ENCODE results near the gene ABCC8.

The ABCC8 gene

DNA sequence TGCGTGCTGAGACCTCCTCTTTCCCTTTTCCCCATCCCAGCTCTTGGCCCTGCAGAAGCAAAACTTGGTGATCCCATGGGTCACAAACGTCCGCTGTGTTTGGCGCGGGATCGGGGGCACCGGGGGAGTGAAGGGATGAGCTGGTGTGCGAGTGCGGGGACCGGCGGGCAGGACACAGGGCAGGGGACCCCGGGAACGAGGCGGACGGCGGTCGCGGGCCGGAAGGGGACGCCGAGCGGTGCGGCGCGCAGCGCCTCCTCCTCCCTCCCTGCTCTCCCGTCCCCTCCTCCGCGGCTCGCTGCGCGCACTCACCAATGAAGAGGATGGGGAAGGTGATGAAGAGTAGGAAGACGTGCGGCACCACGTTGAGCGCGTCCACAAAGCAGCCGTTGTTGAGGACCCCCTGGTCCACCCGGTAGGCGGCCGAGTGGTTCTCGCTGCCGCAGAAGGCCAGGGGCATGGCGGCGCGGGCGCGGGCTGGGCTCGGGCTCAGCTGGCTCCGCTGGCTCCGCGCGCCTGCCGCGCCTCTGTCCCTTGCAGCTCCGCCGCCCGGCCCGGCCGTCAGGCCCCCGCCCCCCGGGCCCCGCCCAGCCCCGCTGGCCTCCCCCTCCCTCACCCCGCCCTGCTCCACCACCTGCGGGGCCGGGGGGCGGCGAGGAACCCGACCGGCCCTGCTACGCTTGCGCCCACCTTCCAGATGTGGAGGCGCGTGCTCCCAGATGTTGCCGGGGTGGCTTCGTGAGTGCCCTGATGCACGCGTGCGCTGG is at the start of gene ABCC8:
ABCC8 (minus strand) TSS at position 529 of the 767 bp plus-strand sequence; CDS start at position 460, 69 bp downstream.
- DNase-seq = no peak

- DNase-seq = no peak
These were observed 49.7 kb upstream of the ABCC8 start for GRCh38 chr11:17526326-17526725.

DNA sequence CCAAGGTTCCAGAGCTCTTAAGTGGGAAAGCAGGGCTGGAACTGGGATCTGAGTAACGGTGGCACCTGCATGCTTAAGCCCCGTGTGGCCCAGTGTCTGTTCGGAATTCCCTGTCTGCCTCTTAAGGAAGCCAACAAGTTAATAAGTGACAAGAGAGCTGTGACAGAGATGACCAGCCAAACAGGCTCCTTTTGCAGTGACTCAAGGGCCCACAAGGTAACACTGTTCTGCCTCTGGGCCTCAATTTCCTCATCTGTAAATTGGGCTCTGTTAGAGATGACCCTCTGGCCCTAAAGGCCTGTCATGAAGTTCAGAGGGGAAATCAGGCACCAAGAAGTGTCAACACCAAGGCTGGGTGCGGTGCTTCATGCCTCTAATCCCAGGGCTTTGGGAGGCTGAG is 48.9 kb upstream of the ABCC8 start:
- no peak for DNase-seq

DNA sequence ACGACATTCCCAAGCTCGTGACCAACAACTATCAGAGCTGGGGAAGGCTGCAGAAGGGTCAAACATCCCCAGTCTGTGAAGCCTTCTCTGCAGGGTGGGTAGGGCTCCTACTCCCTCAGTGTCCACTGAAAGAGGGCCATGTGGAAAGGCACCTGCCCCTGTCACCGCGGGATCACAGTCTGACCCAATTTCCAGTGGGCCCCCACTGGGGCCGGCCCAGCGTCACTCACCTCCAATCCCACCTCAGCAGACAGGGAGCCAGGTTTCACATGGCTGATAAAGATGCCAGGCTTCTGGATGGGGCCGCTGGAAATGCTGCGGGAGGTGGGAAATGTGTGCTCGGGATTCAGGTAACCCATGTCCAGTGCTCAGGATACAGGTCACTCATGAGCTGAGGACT is 47.6 kb upstream of the ABCC8 start:
- no peak for DNase-seq

DNA sequence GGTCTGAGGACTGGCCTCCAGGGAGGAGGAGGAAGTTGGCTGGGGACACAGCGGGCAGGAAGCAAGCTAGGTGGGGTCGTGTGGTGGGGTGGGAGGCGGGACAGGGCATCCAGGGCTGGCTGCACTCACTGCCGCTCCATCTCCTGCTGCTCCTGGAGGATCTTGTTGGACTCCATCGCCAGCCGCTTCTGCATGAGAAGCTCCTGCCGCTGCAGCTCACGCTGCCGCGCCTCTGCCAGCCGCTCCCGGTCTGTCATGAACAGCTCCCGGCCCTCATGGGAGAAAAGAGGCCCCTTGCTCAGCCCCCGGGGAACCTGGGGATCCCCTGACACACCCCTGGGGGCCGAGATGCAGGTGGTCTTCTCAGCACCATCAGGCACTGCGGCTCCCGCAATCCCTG is 46.0 kb upstream of the ABCC8 start:
- DNase-seq = no peak

DNA sequence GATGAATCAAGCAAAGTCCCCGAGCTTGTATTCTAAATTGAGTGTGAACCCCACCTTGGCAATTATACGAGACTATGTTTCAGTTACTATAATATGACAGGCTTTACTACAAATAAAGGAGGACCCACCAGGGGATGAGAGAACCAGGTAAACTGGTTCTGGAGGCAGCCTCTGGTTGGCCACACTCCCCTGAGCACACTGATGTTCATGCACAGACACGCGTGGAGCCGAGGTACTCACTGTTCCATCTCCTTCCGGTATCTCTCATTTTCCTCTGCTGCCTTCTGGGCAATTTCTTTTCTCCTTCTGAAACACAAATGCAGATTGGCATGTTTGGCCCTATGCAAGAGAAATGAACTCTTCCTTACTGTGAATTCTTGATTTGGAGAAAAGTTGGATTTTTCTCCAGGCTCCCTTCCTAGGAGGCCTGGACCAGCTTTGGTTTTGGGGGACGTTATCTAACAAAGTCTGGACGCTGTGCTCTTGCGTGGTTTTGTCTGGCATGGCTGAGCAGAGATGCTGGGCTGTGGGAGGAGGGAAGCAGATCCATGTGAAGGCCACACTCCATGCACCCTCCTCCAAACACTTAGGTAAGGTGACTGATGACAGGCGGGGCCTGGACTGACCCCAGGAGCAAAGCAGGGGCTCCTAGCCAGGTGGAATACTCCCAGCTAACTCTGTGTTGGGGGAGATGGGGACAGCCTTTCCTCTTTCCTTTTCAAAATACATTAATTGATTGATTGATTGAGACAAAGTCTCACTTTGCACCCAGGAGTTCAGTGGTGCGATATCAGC is 44.7 kb upstream of the ABCC8 start:
- DNase-seq = no peak

DNA sequence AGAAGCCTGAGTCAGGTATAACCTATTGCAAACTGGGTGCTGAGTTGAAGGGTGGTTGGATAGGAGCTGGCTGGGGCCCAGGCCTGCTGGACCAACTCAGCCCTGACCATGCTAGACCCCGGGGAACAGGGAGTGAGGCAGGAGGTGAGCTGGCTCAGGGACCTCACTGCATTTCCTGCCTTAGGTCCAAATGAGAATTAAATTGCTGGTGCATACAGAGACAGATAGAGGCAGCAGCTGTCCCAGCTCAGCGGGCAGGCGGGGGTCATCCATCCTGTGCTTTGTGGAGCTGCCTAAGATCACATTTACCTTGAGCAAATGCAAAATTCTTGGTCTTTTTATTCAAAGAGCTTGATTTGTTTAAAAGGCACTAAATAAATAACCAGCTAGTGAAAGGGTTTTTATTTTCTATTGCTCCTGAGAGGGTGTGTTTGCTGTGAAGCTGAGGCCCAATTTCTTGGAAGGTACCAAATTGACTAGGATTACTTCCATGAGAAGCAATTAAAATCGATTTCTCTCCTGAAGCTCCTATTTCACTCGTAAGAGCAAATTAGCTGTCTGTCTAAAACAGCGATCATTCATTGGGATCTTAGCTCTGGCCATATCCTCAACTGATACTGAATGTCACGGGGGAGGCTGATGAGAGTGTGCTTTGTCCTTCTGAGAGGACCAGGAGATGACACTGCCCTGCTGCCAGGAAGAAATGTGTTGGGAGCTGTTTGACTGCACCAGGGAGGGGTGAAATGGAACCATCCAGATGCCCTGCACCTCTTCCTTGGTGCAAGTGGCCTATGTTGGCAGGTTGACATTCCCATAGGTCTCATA is 42.6 kb upstream of the ABCC8 start:
- no peak for DNase-seq

GRCh38 chr11:17518366-17518765 is 41.7 kb upstream of the ABCC8 start:
- DNase-seq = no peak

- DNase-seq = no peak
These were observed 40.5 kb upstream of the ABCC8 start for GRCh38 chr11:17517186-17517585.

DNA sequence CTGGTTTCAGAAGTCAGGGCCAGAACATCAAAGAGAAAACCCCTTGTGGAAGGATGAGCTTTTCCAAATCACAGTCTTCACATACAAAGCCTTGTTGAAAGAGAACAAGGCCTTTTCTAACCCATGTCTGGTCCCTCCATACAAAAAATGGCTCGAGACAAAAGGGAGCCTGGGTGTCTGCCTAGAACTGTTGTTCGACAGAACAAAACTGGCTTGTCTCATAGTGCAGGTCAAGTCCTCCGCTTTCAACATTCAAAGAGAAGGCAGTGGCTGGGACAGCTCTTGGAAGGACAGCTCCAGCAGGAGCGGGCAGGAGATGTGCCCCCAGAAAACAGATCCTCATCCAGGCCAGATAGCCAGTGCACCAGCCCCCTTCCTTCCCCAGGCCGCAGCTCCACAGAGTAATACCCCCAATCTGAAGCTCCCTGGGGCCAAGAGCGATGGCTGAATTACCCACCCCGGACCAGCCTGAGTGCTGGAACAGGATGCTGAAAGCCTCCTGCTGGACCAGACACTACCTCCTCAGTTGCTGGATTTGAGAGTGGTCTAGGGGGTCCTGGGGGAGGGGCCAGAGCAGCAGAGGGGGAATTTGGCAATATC is 40.0 kb upstream of the ABCC8 start:
- no peak for DNase-seq

GRCh38 chr11:17515443-17516176 is 39.0 kb upstream of the ABCC8 start:
- DNase-seq = no peak

DNA sequence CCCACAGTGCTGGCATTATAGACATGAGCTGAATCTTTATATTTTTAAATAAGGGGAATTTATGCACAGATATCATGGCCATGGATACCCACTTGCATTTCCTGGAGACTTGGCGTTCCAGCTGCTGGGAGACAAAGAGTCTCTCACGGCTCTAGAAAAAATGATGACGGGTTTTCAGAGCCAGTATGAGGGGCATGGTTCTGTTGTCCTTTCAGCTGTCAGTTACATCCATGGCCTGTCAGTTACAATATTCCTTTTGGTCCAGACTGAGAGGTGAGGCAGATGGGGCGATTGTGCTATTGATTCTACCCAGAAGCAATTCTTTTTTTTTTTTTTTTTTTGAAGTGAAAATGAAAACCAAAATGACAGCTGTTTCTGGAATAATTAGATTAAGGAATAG is 37.8 kb upstream of the ABCC8 start:
- DNase-seq = no peak

DNA sequence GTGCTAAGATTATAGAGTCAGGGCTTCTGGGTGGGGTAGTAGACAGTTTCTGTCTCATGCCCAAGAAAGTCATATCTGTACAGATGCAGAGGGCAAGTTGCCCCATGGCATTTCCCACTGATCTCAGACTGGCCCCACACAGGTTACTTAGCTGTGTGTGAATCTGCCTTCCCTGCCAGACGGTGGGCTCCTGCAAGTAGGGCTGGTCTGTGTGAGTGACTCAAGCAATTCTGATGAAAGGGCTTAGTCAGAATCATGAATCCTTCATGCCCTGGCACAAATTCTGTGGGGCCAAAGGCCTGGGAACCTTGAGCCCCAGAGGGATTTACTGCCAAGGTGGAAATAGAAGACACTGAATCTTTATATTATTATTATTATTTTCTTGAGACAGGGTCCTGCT is 37.2 kb upstream of the ABCC8 start:
- no peak for DNase-seq

DNA sequence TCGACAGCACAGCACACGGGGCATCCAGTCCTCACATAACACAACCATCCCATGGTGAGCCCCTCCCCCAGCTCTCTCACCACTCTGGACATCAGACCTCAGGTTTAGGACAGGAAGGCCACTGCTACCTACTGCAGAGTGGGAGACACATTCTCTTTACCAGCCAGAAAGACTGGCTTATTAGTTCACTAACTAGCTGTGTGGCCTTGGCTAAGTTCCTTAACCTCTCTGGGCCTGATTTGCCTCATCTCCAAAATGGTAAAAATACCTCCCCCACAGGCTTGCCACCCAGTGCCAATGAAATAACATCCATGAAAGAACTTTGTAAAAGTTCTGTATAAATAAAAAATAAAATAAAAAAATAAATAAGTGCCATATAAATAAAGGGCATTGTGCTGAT is 35.5 kb upstream of the ABCC8 start:
- DNase-seq = no peak

DNA sequence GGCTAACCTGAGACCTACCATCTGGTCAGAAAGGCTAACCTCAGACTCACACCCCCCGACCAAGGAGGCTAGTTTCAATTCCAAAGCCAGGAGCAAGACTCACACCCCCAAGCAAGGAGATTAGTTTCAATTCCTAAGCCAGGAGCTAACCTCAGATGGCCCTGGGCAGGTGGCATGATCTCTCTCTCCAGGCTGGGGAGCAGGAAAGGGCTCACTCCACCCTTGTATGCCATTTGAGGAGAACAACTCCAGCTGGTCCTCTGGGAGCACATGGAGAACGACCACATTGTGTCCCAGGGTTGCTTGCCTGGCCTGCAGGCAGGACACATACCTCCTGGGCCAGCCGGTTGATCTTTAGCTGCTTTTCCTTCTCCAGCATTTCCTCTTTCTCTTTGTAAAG is 34.9 kb upstream of the ABCC8 start:
- no peak for DNase-seq

DNA sequence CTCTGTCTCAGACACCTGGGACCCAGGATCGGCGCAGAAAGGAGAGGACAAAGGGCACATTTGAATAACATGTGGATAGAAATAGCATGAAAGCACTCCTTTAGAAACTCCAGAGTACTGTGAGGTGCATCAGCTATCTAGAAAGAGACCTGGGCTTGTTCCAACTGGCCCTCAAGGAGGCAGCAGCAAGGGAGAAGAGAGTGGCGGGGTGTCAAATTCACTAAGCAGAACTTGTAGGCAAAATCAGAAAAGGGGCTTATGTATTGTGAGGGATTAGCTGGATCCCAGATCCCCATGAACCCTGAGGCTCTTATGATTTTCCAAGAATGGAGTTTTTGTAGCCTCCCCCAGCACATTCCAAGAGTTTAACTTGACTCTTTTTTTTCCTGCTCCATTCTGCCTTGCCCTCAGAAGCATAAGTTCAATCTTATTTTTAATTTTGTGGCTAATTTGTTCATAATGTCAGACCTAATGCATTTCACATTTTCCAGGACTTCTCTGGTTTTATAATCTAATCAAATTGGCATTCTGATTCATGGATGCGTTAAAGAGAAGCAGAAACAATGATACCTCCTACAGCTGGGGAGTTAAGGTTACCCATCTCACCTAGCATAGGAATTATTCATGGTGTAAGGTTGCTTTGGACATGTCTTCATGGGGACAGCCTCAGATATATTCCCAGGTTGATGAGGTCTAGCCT is 34.0 kb upstream of the ABCC8 start:
- DNase-seq = no peak

DNA sequence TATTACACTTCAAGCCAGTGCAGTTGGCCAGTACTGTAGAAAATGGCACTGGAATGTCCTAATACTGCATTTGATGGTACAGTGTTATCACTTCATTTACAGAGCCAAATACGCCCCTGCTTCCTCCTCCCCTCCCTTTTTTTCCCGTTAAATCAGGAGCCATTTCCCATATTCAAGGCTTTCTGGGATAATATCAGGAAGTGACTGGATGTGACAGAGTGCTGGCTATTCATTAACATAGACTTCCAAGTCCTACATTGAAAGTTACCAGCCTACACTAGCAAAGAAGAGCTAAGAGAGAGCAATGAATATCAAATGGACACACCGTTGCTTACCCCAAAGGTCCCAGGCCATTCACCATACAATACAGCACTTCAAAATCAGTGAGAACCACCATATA is 32.1 kb upstream of the ABCC8 start:
- no peak for DNase-seq

DNA sequence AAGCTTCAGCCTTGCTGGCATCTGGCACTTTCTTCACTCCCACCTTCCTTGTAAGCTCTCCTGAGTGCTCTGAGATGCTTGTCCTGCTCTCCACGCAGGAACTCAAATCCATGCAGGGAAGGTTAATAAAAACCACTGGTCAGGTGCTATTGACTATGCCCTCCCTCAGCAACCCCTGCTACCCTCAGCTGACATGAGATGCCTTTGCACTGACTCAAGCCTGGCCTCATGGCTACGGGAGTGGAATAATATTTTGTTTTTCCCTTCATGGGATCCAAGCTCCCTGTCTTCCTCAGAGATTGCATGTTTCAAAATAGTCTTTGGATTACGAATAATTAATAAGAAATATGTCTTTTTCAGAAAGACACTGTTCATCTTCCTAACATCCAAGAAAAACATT is 31.7 kb upstream of the ABCC8 start:
- DNase-seq = no peak

GRCh38 chr11:17507773-17508172 is 31.1 kb upstream of the ABCC8 start:
- DNase-seq = no peak

- no peak for DNase-seq
These were observed 30.3 kb upstream of the ABCC8 start for GRCh38 chr11:17506942-17507341.

- DNase-seq = no peak
These were observed 29.7 kb upstream of the ABCC8 start for GRCh38 chr11:17506314-17506713.

GRCh38 chr11:17505146-17505545 is 28.5 kb upstream of the ABCC8 start:
- no peak for DNase-seq

Data from NCI-H2107 (cell line).